Fibroblast of lung (primary cell): ENCODE measurements around the gene ATP1B2. TPM values are rescaled to one million over a fixed set of nuclear protein-coding genes. Genes with fewer than 3 reads are reported as not detected.

Source experiments
- DNase-seq, 2 donors: peaks; one replicate each; pipeline versions ENCODE4 v3.0.0 to v3.0.0-alpha.2; 2010; ENCODE audit warnings: low read depth in 2 of 2
- H2AFZ ChIP-seq: 2 replicates; pipeline ENCODE4 v1.5.1; 2012; ENCODE audit warnings: low read length, control low read depth, inconsistent platforms
- H3K27ac ChIP-seq: 2 replicates; pipeline ENCODE4 v1.5.1; 2011; ENCODE audit warnings: low read length, control low read depth; ENCODE audit not compliant: insufficient read depth
- H3K27me3 ChIP-seq: 2 replicates; pipeline ENCODE4 v1.5.1; 2011; ENCODE audit warnings: mild to moderate bottlenecking, low read length; ENCODE audit not compliant: control insufficient read depth, insufficient read depth
- H3K36me3 ChIP-seq: 2 replicates; pipeline ENCODE4 v1.5.1; 2011; ENCODE audit warnings: low read length; ENCODE audit not compliant: control insufficient read depth, insufficient read depth
- H3K4me1 ChIP-seq: 2 replicates; pipeline ENCODE4 v1.5.1; 2011; ENCODE audit warnings: low read length; ENCODE audit not compliant: control insufficient read depth, insufficient read depth; ENCODE audit errors: extremely low read depth
- H3K4me2 ChIP-seq: 2 replicates; pipeline ENCODE4 v1.5.1; 2011; ENCODE audit warnings: low read length, control low read depth; ENCODE audit not compliant: insufficient read depth; ENCODE audit errors: extremely low read depth
- H3K4me3 ChIP-seq, 4 experiments: fragments of 200-600 bp in 1 of 4; sonication (generic) in 1 of 4; replicated peaks in 1 of 4; 2 replicates each; pipeline ENCODE4 v1.5.1; 2011 to 2016; ENCODE audit warnings: low read length in 4 of 4, low read depth in 3 of 4, mild to moderate bottlenecking in 3 of 4, control low read depth in 2 of 4, inconsistent platforms in 1 of 4, mixed read lengths in 1 of 4; ENCODE audit not compliant: insufficient read depth in 1 of 4; ENCODE audit errors: control extremely low read depth in 1 of 4
- H3K79me2 ChIP-seq: 2 replicates; pipeline ENCODE4 v1.5.1; 2012; ENCODE audit warnings: mild to moderate bottlenecking, low read length, inconsistent platforms; ENCODE audit not compliant: control insufficient read depth, insufficient read depth
- H3K9ac ChIP-seq: 2 replicates; pipeline ENCODE4 v1.5.1; 2011; ENCODE audit warnings: mild to moderate bottlenecking, low read length, control low read depth; ENCODE audit not compliant: insufficient read depth
- H3K9me3 ChIP-seq: 2 replicates; pipeline ENCODE4 v1.5.1; 2012; ENCODE audit warnings: low read depth, low read length; ENCODE audit not compliant: control insufficient read depth, insufficient read depth
- H4K20me1 ChIP-seq: 2 replicates; pipeline ENCODE4 v1.5.1; 2011; ENCODE audit warnings: low read length; ENCODE audit not compliant: control insufficient read depth, insufficient read depth; ENCODE audit errors: extremely low read depth
- EZH2 ChIP-seq: IDR thresholded peaks from 2 replicates; pipeline ENCODE4 v1.5.1; 2012; ENCODE audit warnings: low read length, control low read depth, mild to moderate bottlenecking; ENCODE audit errors: missing control alignments
- polyA plus RNA-seq, 2 donors: library from polyadenylated mRNA; depleted of rRNA in 1 of 2; stranded (reverse) in 1 of 2; unstranded in 1 of 2; fragments of >200 nt; gene quantifications; 2 replicates each; pipeline ENCODE4 v1.2.1, GENCODE V29; 2011 to 2012; ENCODE audit warnings: missing spikeins in 1 of 2
- total RNA-seq: library from RNA; depleted of rRNA; stranded (reverse); fragments of >200 nt; gene quantifications from 2 replicates; pipeline ENCODE4 v1.2.1, GENCODE V29; 2014
- TF ChIP-seq, protein P1 (sequence below), 2 donors: IDR thresholded peaks in 1 of 2; conservative IDR thresholded peaks in 1 of 2; 1 replicate in 1 of 2; 2 replicates in 1 of 2; pipeline ENCODE4 v1.5.1; 2011 to 2012; ENCODE audit warnings: low read length in 2 of 2, control low read depth in 1 of 2, inconsistent platforms in 1 of 2, low read depth in 1 of 2, mild to moderate bottlenecking in 1 of 2

Gene ATP1B2
- total and polyA plus RNA-seq, 2 donors (not counting 1 experiment from before 2014, with no cell fraction given): 0.05 to 0.33 TPM

GRCh38 chr17:7656958-7657609, 6.4 kb downstream of the ATP1B2 start:
- Histone ChIP-seq H2AFZ (no peak overlapping the region), H3K4me2 (no peak overlapping the region), H3K27ac (no peak overlapping the region), H3K9me3 (no peaks in the 10 kb centered on the region), H3K4me1 (no peaks in the 10 kb centered on the region), H3K36me3 (no peaks in the 10 kb centered on the region), H3K27me3 (peaks cover 18% of the 10 kb centered on the region), H4K20me1 (no peaks in the 10 kb centered on the region), H3K79me2 (no peaks in the 10 kb centered on the region), H3K9ac (no peak overlapping the region), H3K4me3 (no peak overlapping the region)
- peak; percentile 5 to 10 for DNase-seq
- TF ChIP-seq, protein P1, sequence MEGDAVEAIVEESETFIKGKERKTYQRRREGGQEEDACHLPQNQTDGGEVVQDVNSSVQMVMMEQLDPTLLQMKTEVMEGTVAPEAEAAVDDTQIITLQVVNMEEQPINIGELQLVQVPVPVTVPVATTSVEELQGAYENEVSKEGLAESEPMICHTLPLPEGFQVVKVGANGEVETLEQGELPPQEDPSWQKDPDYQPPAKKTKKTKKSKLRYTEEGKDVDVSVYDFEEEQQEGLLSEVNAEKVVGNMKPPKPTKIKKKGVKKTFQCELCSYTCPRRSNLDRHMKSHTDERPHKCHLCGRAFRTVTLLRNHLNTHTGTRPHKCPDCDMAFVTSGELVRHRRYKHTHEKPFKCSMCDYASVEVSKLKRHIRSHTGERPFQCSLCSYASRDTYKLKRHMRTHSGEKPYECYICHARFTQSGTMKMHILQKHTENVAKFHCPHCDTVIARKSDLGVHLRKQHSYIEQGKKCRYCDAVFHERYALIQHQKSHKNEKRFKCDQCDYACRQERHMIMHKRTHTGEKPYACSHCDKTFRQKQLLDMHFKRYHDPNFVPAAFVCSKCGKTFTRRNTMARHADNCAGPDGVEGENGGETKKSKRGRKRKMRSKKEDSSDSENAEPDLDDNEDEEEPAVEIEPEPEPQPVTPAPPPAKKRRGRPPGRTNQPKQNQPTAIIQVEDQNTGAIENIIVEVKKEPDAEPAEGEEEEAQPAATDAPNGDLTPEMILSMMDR (conservative IDR thresholded peaks at IDR 0.05 in 1 of 2, IDR thresholded peaks at IDR 0.05 in 1 of 2; ENCODE audit: low read depth in 1 of 2, low read length in 2 of 2): no peak
- no peak for TF ChIP-seq EZH2

- no peak overlapping the region for H3K4me2 ChIP-seq
- no peak overlapping the region for H2AFZ ChIP-seq
- no peak overlapping the region for H3K27ac ChIP-seq
- H3K36me3 ChIP-seq: peaks cover 5% of the 10 kb centered on the region
- H4K20me1 ChIP-seq: no peaks in the 10 kb centered on the region
- DNase-seq: no peak
- no peak overlapping the region for H3K4me3 ChIP-seq
- no peaks in the 10 kb centered on the region for H3K9me3 ChIP-seq
- no peaks in the 10 kb centered on the region for H3K79me2 ChIP-seq
- no peaks in the 10 kb centered on the region for H3K27me3 ChIP-seq
- H3K4me1 ChIP-seq: no peaks in the 10 kb centered on the region
- no peak overlapping the region for H3K9ac ChIP-seq
- TF ChIP-seq EZH2: no peak
- TF ChIP-seq, protein P1 (conservative IDR thresholded peaks at IDR 0.05 in 1 of 2, IDR thresholded peaks at IDR 0.05 in 1 of 2; ENCODE audit: low read depth in 1 of 2, low read length in 2 of 2): no peak
These were observed 17.1 kb downstream of the ATP1B2 start for GRCh38 chr17:7667656-7668406.

- TF ChIP-seq, protein P1 (conservative IDR thresholded peaks at IDR 0.05 in 1 of 2, IDR thresholded peaks at IDR 0.05 in 1 of 2; ENCODE audit: low read depth in 1 of 2, low read length in 2 of 2): no peak
- TF ChIP-seq EZH2: no peak
- H3K4me1 ChIP-seq: no peaks in the 10 kb centered on the region
- H3K27ac ChIP-seq: no peak overlapping the region
- no peak for DNase-seq
- no peak overlapping the region for H2AFZ ChIP-seq
- H3K9ac ChIP-seq: no peak overlapping the region
- no peak overlapping the region for H3K4me3 ChIP-seq
- peaks cover 8% of the 10 kb centered on the region for H3K36me3 ChIP-seq
- H3K9me3 ChIP-seq: peaks cover under 1% of the 10 kb centered on the region
- H3K79me2 ChIP-seq: no peaks in the 10 kb centered on the region
- H4K20me1 ChIP-seq: no peaks in the 10 kb centered on the region
- H3K4me2 ChIP-seq: no peak overlapping the region
- no peaks in the 10 kb centered on the region for H3K27me3 ChIP-seq
These were observed 17.8 kb downstream of the ATP1B2 start for GRCh38 chr17:7668482-7668881.
